Stimulated activated CD4-positive, alpha-beta T cell treated with anti-CD3 and anti-CD28 coated beads, Interleukin-4, amount 100 ng/mL, for 4 hours (primary cell): ENCODE results near the gene IL23A.
A peak's percentile ranks its signal among the peaks of the same experiment; 100 is the strongest.
"Not testable (repeated sequence)": the region's sequence is repeated elsewhere in the genome, so short reads cannot be mapped to it uniquely, and the experiment has no call there.

Experiments used
- DNase-seq, 2 experiments: peaks; one replicate each; pipeline ENCODE4 v3.0.0-alpha.2; 2020

IL23A gene

DNA sequence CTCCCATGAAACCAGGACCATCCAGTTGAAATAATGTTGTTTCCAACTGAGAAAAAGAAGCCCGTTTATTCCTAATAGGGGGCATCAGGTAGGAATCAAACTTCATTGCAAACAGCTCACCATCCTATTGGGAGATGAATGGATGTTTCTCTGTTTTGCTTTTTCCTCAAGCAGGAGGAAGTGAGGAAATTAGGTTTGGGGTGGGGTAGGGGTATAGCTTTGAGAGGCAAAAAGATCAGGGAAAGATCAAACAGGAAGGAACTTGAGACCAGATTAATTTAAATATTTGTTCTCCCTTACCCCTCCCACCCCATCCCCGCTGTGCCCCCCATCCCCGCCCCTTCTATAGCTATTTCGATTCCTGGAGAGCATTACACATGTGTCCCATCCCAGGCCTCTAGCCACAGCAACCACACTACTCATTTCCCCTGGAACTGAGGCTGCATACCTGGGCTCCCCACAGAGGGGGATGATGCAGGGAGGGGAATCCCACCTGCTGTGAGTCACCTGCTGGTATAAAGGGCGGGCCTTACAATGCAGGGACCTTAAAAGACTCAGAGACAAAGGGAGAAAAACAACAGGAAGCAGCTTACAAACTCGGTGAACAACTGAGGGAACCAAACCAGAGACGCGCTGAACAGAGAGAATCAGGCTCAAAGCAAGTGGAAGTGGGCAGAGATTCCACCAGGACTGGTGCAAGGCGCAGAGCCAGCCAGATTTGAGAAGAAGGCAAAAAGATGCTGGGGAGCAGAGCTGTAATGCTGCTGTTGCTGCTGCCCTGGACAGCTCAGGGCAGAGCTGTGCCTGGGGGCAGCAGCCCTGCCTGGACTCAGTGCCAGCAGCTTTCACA is at the start of gene IL23A:
Gene IL23A, plus strand, starts transcription at position 577 of the 850 bp plus-strand sequence. Its CDS starts 161 bp downstream, at position 738.
- peak; percentile 73 to 95 for DNase-seq

- DNase-seq, result no peak
These were observed 44.9 kb upstream of the IL23A start for GRCh38 chr12:56293795-56294194.

GRCh38 chr12:56296295-56296694 is 42.4 kb upstream of the IL23A start:
- DNase-seq, result no peak

DNA sequence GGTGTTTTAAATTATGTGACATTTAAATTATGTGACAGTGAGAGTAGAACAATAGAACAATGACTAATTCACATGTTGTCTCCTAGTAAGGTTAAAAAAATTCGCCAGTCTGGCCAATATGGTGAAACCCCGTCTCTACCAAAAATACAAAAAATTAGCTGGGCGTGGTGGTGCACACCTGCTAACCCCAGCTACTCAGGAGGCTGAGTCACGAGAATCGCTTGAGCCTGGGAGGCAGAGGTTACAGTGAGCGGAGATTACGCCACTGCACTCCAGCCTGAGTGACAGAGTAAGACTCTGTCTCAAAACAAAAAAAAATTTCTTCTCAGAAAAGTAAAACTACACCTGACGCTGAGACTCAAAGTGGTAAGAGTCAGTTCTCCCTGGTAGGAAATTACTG is 41.3 kb upstream of the IL23A start:
- DNase-seq, result no peak

- DNase-seq, result no peak
These were observed 39.9 kb upstream of the IL23A start for GRCh38 chr12:56298828-56299227.

GRCh38 chr12:56299308-56299852 is 39.3 kb upstream of the IL23A start:
- peak; percentile 9 to 18 for DNase-seq

DNA sequence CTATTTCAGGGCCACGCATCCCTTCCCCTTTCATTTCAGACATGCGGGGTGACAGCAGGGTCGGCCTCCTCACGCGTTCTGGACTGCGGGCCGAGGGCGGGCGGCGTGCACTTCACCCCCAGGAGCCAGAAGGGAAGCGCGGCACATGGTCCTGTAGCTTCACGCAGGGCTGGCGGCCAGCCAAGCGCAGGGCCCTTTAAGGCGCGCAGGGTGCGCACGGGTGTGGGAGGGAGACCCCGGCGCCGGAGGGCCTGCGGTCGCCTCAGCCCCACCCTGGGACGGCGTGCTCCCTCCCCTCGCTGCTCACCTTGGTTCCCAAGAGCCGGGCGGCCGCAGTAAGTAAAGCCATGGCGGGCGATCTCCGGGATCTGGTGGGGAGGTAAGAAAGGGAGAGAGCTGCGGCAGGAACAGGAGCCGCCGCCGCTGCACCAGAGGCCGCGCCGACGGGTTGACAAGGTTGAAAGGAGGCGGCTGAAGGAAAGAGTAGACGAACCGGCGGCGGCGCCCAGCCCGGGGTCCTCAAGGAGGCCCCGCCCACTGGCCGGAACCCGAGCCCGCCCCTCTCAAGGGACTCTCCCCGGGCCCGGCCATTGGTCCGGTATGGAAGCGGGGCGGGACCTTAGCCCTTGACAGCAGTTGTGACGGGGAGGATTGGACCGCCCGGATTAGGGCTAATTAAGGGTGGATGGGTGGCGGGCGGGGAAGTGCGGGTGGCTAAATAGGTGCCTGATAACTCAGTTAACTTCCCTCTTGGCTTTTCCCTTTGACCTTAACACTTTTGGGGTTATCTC is 38.6 kb upstream of the IL23A start, which contains the start of gene CS:
Gene CS, minus strand, starts transcription at position 478 of the 791 bp plus-strand sequence. Its CDS starts 129 bp downstream, at position 349.
- DNase-seq, result peak; percentile 98 to 99

DNA sequence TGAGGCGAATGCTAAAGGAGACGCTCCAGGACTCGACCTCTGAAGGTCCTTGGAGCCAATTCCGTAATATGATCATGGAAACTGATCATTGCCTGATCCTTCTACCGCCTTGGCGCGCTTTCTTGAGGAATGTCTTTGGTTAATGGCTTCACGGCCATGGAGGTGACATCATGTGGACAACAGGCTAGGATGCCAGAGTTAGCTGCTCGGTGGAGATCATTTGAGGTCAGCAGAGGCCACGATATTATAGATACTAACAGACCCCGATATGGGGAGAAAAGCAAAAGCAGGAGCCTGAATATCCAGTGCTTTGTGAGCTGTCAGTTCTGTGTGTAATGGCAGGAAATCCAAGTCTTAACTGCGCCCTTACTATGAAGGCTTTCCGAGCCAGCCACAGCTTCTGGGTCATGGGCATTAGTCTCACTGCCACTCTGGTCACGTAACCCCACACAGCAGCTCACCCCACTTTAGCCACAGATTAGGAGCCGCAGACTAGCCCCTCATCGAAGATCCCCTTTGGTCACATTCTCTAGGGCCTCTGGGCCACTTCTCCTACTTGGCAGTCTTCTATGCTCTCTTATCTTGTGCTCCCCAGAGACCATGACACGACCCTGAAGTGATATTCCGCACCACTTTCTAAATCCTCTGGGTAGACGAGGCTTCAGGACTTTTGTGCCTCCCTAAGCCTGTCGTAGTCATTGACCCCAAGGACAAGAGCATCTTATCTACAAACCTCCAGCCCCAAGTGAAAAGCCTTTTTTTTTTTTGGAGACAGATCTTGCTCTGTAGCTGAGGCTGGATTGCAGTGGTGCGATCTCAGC is 37.8 kb upstream of the IL23A start:
- DNase-seq, result no peak

GRCh38 chr12:56304276-56304675 is 34.4 kb upstream of the IL23A start:
- DNase-seq, result no peak

DNA sequence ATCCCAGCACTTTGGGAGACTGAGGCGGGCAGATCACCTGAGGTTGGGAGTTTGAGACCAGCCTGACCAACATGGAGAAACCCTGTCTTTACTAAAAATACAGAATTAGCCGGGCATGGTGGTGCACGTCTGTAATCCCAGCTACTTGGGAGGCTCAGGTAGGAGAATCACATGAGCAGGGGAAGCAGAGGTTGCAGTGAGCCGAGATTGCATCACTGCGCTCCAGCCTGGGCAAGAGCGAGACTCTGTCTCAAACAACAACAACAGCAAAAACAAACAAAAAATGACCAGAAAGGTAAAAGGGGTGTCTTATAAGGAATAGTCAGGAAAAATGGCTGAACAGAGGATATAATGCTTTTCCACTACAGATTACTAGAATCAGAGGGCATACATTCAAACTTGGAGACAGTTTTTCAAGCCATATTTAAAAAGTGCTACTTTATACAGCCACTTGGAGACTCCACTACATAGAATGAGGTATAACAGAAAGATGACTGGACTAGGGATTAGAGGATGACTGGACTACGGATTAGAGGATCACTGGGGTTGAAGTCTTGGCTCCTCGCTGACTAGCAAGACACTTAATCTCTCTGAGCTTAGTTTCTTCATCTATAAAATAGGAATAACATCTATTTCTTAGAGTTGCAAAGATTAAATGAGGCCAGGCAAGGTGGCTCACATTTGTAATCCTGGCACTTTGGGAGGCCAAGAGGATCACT is 33.7 kb upstream of the IL23A start:
- DNase-seq, result no peak

GRCh38 chr12:56307221-56307965 is 31.3 kb upstream of the IL23A start:
- DNase-seq, result no peak

DNA sequence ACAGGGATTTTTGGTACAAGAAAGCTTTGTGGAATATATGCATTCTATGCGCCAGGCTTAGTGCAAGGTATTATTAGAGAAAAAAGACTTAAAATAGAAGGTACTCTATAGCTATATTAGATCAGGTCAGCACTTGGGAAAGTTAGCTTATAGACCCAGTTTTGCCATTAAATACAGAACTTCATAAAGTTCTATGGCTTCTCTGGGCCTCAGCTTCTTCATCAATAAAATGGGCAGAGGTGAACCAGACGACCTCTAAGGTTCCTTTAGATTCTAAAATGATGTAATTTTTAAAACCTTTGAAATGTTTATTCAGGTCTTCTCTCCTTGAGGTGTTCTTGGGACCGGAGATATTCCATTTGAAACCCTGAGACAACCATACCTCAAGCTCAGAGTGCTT is 30.0 kb upstream of the IL23A start:
- DNase-seq, result no peak

DNA sequence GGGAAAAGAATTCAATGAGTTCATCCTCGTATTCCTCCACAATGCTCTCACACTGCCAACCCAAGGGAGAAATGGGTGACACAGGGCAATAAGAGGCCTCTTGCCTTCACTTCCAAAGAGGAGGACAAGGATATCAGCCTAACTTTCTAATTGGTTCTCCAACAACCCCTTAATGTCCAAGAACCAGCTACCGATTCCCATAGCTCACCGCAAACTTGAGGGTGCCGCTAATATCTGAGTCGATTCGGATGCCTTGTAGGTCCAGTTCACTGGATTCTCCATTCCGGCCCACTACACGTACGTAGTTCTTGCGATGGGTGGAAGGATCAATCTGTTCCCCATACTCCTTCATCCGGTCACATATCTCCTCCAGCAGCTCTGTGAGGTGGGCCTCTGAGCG is 27.7 kb upstream of the IL23A start:
- no peak for DNase-seq

DNA sequence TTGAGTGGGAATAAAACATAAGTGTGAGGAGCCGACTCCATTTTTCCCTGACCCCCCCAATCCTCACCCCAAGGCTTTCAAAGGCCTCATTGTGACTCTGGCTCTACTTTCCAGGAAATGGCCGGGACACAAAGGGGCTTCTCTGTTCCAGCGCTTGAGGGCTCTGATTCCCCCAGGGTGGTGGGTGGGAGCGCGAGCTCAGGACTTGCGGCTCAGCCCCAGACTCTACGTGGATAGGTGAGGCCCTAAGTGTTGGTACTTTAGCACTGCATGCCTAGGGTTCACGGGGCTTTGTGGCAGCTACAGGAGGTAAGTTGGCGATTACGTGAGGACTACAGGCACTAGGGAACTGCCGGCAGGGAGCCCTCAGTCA is 23.4 kb upstream of the IL23A start:
- DNase-seq, result no peak

DNA sequence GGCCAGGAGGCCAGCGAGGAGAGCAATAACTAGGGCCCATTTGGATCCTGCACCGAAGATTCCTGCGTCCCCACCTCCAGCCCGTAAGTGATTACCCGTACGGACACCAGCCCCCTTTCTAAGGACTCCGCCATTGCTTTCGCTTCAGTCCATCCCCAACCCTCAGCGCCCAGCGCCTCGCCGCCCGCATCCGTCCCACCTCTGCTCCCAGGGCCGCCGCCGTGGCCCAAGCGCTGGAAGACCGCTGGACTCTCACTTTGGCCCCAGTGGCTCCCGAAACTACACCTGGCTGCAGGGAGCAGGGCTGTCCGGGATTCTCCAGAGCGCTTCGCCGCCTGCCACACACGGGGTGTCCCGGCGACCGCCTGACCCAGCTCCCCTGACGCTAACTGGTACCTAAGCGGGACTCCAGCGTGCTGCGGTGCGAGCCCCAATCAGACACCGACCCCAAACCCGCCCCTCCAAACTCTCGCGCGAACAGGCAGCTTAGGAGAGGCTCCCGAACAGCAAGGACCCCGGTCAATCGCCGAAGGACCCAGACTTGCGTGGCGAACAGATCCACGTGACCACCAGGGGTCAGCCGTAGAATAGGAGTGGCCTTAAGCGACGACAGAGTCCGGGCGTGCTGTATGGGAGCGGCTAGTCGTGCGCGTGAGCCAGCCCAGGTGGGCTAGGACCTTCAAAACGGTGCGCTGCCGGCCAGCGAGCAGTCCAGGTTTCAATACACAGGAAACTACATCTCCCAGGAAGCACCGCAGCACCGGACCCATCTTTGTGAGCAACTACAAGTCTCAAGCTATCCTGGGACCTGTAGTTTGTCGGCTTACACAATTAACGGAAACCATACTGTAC is 22.8 kb upstream of the IL23A start, which contains the start of gene CNPY2:
Gene CNPY2, minus strand, starts transcription at position 367 of the 852 bp plus-strand sequence. CDS start 771 bp downstream, outside the sequence.
- peak; percentile 86 to 90 for DNase-seq

DNA sequence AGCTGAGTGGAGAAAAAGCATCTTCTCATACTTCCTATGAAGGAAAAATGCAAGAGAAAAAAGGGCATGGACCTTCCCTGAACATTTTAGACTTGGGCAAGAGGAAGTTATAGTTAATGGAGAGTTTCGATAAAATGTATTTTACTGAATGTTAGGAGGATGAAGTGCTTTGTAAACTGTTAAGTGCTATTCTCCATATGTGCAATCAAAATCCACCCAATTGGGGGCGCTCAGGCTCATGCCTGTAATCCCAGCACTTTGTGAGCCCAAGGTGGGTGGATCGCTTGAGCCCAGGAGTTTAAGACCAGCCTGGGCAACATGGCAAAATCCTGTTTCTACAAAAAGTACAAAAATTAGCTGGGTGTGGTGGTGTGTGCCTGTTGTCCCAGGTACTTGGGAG is 21.0 kb upstream of the IL23A start:
- no peak for DNase-seq

- DNase-seq, result no peak
These were observed 17.7 kb upstream of the IL23A start for GRCh38 chr12:56321027-56321426.

- DNase-seq, result not testable (repeated sequence)
These were observed 17.1 kb upstream of the IL23A start for GRCh38 chr12:56321610-56322009.

DNA sequence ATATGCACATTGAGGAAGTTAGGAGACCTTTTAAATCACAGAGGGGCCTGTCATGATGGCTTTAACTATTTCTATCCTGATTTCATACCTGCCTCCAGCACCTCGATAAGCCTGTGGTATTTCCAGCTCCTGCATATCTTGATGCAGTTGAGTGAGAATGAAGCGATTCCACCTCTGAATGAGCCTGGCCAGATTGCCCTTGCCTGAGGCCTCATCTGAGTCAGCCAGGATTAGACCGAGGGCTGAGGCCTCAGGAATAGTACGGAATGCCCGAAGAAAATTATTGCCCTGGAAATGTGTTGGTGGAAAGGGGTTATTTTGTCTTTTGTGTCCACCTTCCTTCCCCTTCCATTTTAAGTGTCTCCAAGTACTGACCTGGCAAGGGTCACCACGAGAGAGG is 14.5 kb upstream of the IL23A start:
- no peak for DNase-seq

DNA sequence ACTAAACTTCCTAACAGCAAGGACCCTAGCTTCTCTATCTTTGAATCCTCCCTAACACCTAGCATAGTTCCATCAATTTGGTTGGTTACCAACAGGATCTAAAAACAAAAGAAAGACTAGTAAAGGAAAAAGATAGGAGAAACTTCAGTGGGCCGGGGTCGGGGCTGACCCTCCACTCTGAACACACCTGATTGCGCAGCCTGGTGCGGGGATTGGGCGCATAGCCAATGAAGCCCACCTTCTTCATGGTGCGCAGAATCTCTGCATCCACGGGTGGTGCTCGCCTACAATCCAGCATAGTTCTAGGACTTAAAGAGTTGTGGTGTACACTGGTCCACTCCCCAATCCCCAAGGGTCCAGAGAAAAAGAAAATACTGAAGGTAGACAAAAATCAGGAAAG is 12.6 kb upstream of the IL23A start:
- no peak for DNase-seq
